ENCODE results near the gene LRRC8A.
A peak's percentile ranks its signal among the peaks of the same experiment; 100 is the strongest.

LRRC8A gene

DNA sequence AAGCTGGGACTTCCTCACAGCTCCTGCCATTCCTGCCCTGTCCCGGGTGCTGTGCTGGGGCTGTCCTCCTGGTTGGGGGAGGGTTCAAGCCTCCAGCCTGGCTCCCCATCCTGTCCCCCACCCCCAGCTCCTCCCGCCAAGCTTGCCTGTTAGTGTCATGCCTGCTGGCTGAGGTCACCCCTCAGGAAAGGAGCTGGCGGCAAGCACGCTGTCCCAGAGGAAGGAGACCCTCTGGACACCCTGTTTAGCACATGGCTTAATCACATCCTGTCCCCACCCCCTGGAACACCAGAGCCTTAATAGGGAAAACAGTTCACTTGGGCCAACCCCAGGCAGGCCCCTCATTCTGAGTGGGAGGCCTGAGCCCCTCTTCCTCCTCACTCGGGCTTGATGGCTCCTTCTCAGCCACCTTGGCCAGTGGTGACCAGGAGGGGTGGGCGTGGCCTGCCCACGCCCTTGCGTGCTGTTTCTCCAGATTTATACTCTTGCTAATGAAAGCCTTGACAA lies 29.6 kb downstream of the LRRC8A start:
- TF ChIP-seq, protein P1, sequence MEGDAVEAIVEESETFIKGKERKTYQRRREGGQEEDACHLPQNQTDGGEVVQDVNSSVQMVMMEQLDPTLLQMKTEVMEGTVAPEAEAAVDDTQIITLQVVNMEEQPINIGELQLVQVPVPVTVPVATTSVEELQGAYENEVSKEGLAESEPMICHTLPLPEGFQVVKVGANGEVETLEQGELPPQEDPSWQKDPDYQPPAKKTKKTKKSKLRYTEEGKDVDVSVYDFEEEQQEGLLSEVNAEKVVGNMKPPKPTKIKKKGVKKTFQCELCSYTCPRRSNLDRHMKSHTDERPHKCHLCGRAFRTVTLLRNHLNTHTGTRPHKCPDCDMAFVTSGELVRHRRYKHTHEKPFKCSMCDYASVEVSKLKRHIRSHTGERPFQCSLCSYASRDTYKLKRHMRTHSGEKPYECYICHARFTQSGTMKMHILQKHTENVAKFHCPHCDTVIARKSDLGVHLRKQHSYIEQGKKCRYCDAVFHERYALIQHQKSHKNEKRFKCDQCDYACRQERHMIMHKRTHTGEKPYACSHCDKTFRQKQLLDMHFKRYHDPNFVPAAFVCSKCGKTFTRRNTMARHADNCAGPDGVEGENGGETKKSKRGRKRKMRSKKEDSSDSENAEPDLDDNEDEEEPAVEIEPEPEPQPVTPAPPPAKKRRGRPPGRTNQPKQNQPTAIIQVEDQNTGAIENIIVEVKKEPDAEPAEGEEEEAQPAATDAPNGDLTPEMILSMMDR (IDR thresholded peaks at IDR 0.05; ENCODE audit: control insufficient read depth, extremely low read depth, insufficient read depth): no peak
- DNase-seq (ENCODE audit: low read depth): no peak

DNA sequence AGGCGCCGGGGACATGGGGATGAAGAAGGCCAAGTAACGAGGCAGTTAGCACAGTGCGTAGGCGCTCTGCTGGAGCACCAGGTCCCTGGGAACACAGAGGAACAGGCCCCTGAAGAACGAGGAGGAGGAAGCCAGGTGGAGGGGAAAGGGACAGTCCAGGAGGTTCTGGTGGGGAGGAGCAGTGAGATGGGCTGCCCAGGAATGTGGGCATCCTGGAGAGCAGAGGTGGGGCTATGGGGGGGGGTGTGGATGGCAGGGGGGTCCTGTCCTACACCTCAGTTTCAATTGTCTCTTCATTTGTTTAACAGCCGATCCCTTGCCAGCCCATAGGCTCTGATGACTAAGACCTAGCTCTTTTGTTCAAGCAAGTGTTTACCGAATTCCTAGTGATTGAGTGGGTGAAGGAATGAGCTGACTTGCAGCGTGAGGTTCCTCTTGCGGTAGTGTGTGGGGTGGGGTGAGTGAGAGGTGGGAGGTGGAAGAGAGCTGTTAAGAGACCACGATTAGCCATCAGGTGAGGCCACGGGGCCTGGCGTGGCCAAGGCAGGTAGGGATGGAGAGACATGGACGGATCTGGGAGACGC lies 30.4 kb downstream of the LRRC8A start:
- TF ChIP-seq, protein P1 (IDR thresholded peaks at IDR 0.05; ENCODE audit: control insufficient read depth, extremely low read depth, insufficient read depth): no peak
- H3K4me3 ChIP-seq (ENCODE audit: low read depth, low read length): no peak overlapping the region
- DNase-seq (ENCODE audit: low read depth): no peak

More for the DNA sequence above, 29.6 kb downstream of the LRRC8A start:
- H3K4me3 ChIP-seq (ENCODE audit: low read depth, low read length): no peak overlapping the region

DNA sequence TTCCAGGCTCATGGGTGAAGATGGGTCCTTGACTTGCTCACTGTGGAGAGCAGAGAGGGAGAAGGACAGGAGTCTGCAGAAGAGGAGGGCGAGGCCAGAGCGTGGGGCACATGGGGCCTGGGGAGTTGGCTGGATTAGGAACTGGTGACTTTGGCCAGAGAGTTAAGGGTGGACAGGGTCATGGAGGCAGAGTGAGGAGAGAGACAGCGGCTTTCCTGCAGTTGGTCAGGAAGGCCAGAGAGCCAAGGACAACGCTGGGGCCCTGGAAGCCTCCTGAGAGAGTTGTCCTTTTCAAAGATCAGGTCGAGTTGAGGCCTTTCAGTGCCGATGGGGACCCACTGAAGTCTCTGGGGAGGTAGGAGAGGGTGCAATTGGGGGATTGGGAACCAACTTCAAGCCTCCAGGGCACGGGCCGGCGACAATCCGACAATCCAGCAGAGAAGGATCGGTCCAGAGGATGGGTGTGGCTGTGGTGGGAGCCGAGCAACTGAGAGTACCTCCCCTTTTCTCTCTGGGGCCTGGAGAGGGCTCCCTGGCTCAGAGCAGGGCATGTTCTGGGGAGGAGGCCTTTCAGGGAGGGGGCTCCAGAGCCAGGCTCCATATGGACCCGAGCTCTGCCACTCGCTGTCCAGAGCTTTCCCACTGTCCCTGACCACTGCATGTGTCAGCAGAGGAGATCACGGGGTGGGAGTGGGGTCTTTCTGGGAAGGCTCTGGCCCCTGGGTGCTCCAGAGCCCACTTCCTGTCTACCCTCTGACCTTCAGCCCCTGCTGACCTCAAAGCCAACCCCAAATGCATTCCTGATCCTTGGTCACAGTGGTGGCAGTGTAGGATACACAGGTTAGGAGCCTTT lies 31.3 kb downstream of the LRRC8A start:
- TF ChIP-seq, protein P1 (IDR thresholded peaks at IDR 0.05; ENCODE audit: control insufficient read depth, extremely low read depth, insufficient read depth): no peak
- H3K4me3 ChIP-seq (ENCODE audit: low read depth, low read length): no peak overlapping the region
- no peak for DNase-seq (ENCODE audit: low read depth)

DNA sequence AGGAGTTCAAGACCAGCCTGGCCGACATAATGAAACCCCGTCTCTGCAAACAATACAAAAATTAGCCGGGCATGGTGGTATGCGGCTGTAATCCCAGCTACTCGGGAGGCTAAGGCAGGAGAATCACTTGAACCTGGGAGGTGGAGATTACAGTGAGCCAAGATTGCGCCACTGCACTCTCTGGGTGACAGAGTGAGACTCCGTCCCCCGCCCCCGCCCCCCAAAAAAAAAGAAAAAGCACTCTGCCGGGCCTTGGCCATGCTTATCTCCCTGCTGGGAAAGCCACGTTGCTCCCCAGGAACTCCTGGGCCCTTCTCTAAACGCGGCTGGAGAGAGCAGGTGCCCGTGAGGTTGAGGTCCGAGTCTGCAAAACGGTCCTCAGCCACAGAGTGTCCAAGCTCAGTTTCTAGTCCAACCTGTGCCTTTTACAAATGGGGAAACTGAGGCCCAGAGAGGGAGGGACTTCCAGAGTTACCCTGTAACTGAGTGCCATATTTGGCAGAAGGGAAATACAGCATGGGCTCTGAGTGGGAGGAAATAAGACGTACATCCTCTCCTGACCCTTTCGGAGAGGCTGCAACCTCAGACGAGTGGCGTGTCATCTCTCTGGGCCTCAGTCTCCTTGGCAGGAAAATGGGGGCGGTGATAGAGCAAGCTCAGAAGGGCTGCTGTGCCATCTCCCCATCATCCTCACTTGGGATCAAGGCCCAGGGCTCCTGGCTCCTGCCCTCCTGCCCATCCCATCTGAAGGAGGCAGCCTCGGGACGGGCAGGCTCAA lies 32.3 kb downstream of the LRRC8A start:
- DNase-seq (ENCODE audit: low read depth): no peak
- TF ChIP-seq, protein P1 (IDR thresholded peaks at IDR 0.05; ENCODE audit: control insufficient read depth, extremely low read depth, insufficient read depth): no peak

DNA sequence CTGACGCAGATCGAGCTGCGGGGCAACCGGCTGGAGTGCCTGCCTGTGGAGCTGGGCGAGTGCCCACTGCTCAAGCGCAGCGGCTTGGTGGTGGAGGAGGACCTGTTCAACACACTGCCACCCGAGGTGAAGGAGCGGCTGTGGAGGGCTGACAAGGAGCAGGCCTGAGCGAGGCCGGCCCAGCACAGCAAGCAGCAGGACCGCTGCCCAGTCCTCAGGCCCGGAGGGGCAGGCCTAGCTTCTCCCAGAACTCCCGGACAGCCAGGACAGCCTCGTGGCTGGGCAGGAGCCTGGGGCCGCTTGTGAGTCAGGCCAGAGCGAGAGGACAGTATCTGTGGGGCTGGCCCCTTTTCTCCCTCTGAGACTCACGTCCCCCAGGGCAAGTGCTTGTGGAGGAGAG lies 34.3 kb downstream of the LRRC8A start:
- DNase-seq (ENCODE audit: low read depth): no peak
- peak overlapping the region; percentile 40 for H3K4me3 ChIP-seq (ENCODE audit: low read depth, low read length)
- TF ChIP-seq, protein P1 (IDR thresholded peaks at IDR 0.05; ENCODE audit: control insufficient read depth, extremely low read depth, insufficient read depth): no peak

More for the DNA sequence above, 32.3 kb downstream of the LRRC8A start:
- H3K4me3 ChIP-seq (ENCODE audit: low read depth, low read length): no peak overlapping the region

DNA sequence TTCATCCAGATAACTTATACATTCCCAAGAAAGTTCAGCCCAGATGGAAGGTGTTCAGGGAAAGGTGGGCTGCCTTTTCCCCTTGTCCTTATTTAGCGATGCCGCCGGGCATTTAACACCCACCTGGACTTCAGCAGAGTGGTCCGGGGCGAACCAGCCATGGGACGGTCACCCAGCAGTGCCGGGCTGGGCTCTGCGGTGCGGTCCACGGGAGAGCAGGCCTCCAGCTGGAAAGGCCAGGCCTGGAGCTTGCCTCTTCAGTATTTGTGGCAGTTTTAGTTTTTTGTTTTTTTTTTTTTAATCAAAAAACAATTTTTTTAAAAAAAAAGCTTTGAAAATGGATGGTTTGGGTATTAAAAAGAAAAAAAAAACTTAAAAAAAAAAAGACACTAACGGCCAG lies 34.8 kb downstream of the LRRC8A start:
- peak overlapping the region; percentile 40 for H3K4me3 ChIP-seq (ENCODE audit: low read depth, low read length)
- TF ChIP-seq, protein P1 (IDR thresholded peaks at IDR 0.05; ENCODE audit: control insufficient read depth, extremely low read depth, insufficient read depth): no peak
- no peak for DNase-seq (ENCODE audit: low read depth)
